Measurements from ENCODE around the gene CHRND.

Gene CHRND

DNA sequence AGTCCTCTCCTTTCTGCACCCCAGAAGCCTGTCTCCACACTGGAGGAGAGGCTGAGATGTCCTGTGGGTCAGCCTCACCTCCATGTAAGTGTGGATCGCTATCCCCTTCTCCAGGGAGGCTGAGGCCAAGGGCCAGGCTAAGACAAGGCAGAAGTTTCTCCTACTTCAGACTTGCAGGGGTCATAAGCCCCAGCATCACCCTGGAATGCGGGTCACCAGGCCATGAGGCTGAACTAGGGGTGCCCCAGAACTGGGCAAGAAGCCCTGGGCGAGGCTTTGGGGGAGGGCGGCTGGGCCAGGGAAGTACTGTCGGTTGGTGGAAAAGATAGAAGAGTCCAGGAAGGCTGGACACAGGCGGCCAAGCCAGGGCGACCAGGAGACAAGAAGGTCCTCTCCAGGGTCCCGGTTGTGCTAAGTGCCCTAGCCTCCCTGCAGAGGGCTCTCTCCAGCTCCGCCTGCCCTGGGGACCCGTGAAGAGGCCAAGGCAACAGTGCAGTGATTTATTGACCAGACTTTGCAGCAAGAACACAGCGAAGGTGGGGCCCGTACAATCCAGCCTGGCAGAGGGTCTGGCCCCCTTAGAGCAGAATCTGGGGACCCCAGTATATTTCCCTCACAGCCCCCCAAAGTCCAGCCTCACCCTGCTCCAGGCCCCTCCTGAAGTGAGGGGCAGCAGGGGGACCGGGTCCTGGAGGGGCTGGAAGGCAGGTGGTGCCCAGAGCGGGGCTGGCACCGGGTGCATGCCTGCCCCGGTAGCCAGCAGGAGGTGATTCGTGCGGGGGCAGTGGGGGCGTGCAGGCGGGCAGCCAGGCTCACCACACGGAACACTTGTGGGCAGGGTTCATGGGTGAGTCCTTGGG, 46.4 kb upstream of the CHRND start:
- ChIA-PET POLR2A (no interaction called here), CTCF (interaction anchor here (0.7 kb wide), 1 partner anchor 51 kb away, joined by 3 read pairs; no protein-coding TSS in a partner anchor)
- H3K36me3 ChIP-seq (ENCODE audit: control insufficient read depth in 2 of 2, insufficient read depth in 1 of 2, low read length in 2 of 2) = peaks cover 0 to 8% of the 10 kb centered on the region in 2 experiments; a peak in 1 of 3 replicates
- no peaks in the 10 kb centered on the region for H3K4me1 ChIP-seq (ENCODE audit: control insufficient read depth, insufficient read depth, low read length)
- H3K27ac ChIP-seq (ENCODE audit: extremely low read depth, low read depth, low read length) = no peak overlapping the region
- TF ChIP-seq, protein P1, sequence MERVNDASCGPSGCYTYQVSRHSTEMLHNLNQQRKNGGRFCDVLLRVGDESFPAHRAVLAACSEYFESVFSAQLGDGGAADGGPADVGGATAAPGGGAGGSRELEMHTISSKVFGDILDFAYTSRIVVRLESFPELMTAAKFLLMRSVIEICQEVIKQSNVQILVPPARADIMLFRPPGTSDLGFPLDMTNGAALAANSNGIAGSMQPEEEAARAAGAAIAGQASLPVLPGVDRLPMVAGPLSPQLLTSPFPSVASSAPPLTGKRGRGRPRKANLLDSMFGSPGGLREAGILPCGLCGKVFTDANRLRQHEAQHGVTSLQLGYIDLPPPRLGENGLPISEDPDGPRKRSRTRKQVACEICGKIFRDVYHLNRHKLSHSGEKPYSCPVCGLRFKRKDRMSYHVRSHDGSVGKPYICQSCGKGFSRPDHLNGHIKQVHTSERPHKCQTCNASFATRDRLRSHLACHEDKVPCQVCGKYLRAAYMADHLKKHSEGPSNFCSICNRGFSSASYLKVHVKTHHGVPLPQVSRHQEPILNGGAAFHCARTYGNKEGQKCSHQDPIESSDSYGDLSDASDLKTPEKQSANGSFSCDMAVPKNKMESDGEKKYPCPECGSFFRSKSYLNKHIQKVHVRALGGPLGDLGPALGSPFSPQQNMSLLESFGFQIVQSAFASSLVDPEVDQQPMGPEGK (tag by site-specific recombination; IDR thresholded peaks at IDR 0.05) = no peak
- TF ChIP-seq, protein P2, sequence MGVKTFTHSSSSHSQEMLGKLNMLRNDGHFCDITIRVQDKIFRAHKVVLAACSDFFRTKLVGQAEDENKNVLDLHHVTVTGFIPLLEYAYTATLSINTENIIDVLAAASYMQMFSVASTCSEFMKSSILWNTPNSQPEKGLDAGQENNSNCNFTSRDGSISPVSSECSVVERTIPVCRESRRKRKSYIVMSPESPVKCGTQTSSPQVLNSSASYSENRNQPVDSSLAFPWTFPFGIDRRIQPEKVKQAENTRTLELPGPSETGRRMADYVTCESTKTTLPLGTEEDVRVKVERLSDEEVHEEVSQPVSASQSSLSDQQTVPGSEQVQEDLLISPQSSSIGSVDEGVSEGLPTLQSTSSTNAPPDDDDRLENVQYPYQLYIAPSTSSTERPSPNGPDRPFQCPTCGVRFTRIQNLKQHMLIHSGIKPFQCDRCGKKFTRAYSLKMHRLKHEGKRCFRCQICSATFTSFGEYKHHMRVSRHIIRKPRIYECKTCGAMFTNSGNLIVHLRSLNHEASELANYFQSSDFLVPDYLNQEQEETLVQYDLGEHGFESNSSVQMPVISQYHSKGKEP (tag by site-specific recombination; IDR thresholded peaks at IDR 0.05) = no peak
- TF ChIP-seq ZNF366 (tag by site-specific recombination; conservative IDR thresholded peaks at IDR 0.05) (no peak), ZNF530 (tag by site-specific recombination; IDR thresholded peaks at IDR 0.05; ENCODE audit: low read depth) (no peak), ZNF174 (tag by site-specific recombination; IDR thresholded peaks at IDR 0.05) (no peak), KLF1 (tag by site-specific recombination; IDR thresholded peaks at IDR 0.05) (no peak), ZNF354C (tag by site-specific recombination; IDR thresholded peaks at IDR 0.05; ENCODE audit: borderline replicate concordance, low read depth) (no peak), ZSCAN16 (tag by site-specific recombination; IDR thresholded peaks at IDR 0.05) (no peak), ZNF513 (tag by site-specific recombination; IDR thresholded peaks at IDR 0.05) (no peak), REST (tag by site-specific recombination; IDR thresholded peaks at IDR 0.05) (no peak), ZNF280D (tag by site-specific recombination; IDR thresholded peaks at IDR 0.05) (no peak), ZNF2 (tag by site-specific recombination; IDR thresholded peaks at IDR 0.05) (no peak), ZNF175 (tag by site-specific recombination; IDR thresholded peaks at IDR 0.05) (no peak)
- TF ChIP-seq, protein P3, sequence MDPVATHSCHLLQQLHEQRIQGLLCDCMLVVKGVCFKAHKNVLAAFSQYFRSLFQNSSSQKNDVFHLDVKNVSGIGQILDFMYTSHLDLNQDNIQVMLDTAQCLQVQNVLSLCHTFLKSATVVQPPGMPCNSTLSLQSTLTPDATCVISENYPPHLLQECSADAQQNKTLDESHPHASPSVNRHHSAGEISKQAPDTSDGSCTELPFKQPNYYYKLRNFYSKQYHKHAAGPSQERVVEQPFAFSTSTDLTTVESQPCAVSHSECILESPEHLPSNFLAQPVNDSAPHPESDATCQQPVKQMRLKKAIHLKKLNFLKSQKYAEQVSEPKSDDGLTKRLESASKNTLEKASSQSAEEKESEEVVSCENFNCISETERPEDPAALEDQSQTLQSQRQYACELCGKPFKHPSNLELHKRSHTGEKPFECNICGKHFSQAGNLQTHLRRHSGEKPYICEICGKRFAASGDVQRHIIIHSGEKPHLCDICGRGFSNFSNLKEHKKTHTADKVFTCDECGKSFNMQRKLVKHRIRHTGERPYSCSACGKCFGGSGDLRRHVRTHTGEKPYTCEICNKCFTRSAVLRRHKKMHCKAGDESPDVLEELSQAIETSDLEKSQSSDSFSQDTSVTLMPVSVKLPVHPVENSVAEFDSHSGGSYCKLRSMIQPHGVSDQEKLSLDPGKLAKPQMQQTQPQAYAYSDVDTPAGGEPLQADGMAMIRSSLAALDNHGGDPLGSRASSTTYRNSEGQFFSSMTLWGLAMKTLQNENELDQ (tag by site-specific recombination; IDR thresholded peaks at IDR 0.05; ENCODE audit: low read depth) = no peak
- TF ChIP-seq, protein P4, sequence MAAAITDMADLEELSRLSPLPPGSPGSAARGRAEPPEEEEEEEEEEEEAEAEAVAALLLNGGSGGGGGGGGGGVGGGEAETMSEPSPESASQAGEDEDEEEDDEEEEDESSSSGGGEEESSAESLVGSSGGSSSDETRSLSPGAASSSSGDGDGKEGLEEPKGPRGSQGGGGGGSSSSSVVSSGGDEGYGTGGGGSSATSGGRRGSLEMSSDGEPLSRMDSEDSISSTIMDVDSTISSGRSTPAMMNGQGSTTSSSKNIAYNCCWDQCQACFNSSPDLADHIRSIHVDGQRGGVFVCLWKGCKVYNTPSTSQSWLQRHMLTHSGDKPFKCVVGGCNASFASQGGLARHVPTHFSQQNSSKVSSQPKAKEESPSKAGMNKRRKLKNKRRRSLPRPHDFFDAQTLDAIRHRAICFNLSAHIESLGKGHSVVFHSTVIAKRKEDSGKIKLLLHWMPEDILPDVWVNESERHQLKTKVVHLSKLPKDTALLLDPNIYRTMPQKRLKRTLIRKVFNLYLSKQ (tag by site-specific recombination; IDR thresholded peaks at IDR 0.05; ENCODE audit: borderline replicate concordance) = no peak
- TF ChIP-seq, protein P5, sequence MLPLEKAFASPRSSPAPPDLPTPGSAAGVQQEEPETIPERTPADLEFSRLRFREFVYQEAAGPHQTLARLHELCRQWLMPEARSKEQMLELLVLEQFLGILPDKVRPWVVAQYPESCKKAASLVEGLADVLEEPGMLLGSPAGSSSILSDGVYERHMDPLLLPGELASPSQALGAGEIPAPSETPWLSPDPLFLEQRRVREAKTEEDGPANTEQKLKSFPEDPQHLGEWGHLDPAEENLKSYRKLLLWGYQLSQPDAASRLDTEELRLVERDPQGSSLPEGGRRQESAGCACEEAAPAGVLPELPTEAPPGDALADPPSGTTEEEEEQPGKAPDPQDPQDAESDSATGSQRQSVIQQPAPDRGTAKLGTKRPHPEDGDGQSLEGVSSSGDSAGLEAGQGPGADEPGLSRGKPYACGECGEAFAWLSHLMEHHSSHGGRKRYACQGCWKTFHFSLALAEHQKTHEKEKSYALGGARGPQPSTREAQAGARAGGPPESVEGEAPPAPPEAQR (tag by site-specific recombination; IDR thresholded peaks at IDR 0.05) = no peak
- no peaks in the 10 kb centered on the region for H3K9me3 ChIP-seq (ENCODE audit: control insufficient read depth, insufficient read depth, low read depth, low read length)
- no peak overlapping the region for H3K4me3 ChIP-seq (ENCODE audit: low read depth, low read length)
